Loucy (cell line): ENCODE results near the gene TMEM184A.
"Not testable (repeated sequence)": the region's sequence is repeated elsewhere in the genome, so short reads cannot be mapped to it uniquely, and the experiment has no call there.

Experiments used
- H2AFZ ChIP-seq: fragments of 200-600 bp; sonication (generic); 2 replicates; pipeline ENCODE4 v1.6.0; 2016; ENCODE audit warnings: antibody characterized with exemption, mild to moderate bottlenecking, low read length, moderate library complexity
- H3F3A ChIP-seq: fragments of 200-600 bp; 2 replicates; pipeline ENCODE4 v1.6.0; 2016; ENCODE audit warnings: antibody characterized with exemption, low read depth, mild to moderate bottlenecking
- H3K27me3 ChIP-seq: fragments of 200-600 bp; sonication (generic); 2 replicates; pipeline ENCODE4 v1.6.1; 2014; ENCODE audit warnings: low read length, mild to moderate bottlenecking; ENCODE audit not compliant: insufficient read depth, poor library complexity, severe bottlenecking
- H3K36me3 ChIP-seq: fragments of 200-600 bp; sonication (generic); 2 replicates; pipeline ENCODE4 v1.6.1; 2016; ENCODE audit warnings: low read length; ENCODE audit not compliant: insufficient read depth
- H3K4me1 ChIP-seq: fragments of 200-600 bp; sonication (generic); 2 replicates; pipeline ENCODE4 v1.5.1; 2014; ENCODE audit warnings: low read length, mild to moderate bottlenecking; ENCODE audit not compliant: insufficient read depth, poor library complexity, severe bottlenecking
- H3K4me2 ChIP-seq: fragments of 200-600 bp; sonication (generic); 2 replicates; pipeline ENCODE4 v1.6.0; 2014; ENCODE audit warnings: antibody characterized with exemption, low read length, low read depth, mild to moderate bottlenecking; ENCODE audit not compliant: poor library complexity, severe bottlenecking
- H3K4me3 ChIP-seq: fragments of 200-600 bp; sonication (generic); 2 replicates; pipeline ENCODE4 v1.5.1; 2014; ENCODE audit warnings: low read length, mild to moderate bottlenecking, mixed read lengths; ENCODE audit not compliant: poor library complexity, severe bottlenecking
- H3K79me2 ChIP-seq: fragments of 200-600 bp; sonication (generic); 2 replicates; pipeline ENCODE4 v1.6.1; 2014; ENCODE audit warnings: low read length; ENCODE audit not compliant: insufficient read depth
- H3K9ac ChIP-seq: fragments of 200-600 bp; sonication (generic); 2 replicates; pipeline ENCODE4 v1.6.0; 2014; ENCODE audit warnings: mild to moderate bottlenecking, low read depth, low read length, moderate library complexity; ENCODE audit not compliant: poor library complexity, severe bottlenecking
- H3K9me2 ChIP-seq: fragments of 200-600 bp; sonication (generic); replicated peaks from 2 replicates; pipeline ENCODE4 v1.6.1; 2016; ENCODE audit warnings: low read depth, low read length, mixed read lengths
- H3K9me3 ChIP-seq: fragments of 200-600 bp; sonication (generic); 2 replicates; pipeline ENCODE4 v1.6.1; 2014; ENCODE audit warnings: mild to moderate bottlenecking, antibody characterized with exemption, low read length, low read depth; ENCODE audit not compliant: insufficient read depth
- H4K20me1 ChIP-seq: fragments of 200-600 bp; sonication (generic); 2 replicates; pipeline ENCODE4 v1.6.0; 2014; ENCODE audit warnings: antibody characterized with exemption, low read length, mild to moderate bottlenecking; ENCODE audit not compliant: insufficient read depth, poor library complexity, severe bottlenecking
- EZH2phosphoT487 ChIP-seq: fragments of 200-600 bp; IDR thresholded peaks from 2 replicates; pipeline ENCODE4 v1.6.1; 2018; ENCODE audit warnings: antibody characterized with exemption, mild to moderate bottlenecking, moderate library complexity, borderline replicate concordance
- TF ChIP-seq, protein P1 (sequence below): fragments of 200-600 bp; sonication (generic); conservative IDR thresholded peaks from 2 replicates; pipeline ENCODE4 v1.5.1; 2014; ENCODE audit warnings: mild to moderate bottlenecking, antibody characterized with exemption, low read length

TMEM184A gene

DNA sequence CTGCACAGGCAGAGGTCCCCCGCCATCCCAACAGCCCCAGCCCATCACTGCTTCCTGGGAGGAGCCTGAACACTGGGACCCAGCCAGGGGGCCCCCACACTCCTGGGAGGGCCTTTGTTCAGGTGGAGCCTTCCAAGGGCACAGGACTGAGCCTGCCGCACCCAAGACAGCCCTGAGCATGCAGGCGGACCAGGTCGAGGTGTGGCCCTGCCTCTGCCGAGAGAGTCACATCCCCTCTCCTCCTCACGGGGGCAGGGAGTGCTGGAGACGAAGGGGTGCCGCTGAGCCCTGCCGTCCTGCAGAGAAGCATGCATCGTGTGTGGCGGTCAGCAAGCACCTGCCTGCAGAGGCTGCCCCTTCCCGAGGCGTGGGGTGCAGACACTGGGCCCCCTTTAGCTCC lies 32.8 kb downstream of the TMEM184A start:
- Histone ChIP-seq H3F3A (no peaks in the 10 kb centered on the region), H3K9ac (no peak overlapping the region), H3K4me2 (no peak overlapping the region), H3K9me2 (no peaks in the 10 kb centered on the region), H3K27me3 (no peaks in the 10 kb centered on the region), H3K4me1 (peaks cover 14% of the 10 kb centered on the region), H2AFZ (no peak overlapping the region), H3K36me3 (no peaks in the 10 kb centered on the region), H3K79me2 (no peaks in the 10 kb centered on the region), H4K20me1 (no peaks in the 10 kb centered on the region), H3K4me3 (no peak overlapping the region), H3K9me3 (no peaks in the 10 kb centered on the region)
- TF ChIP-seq, protein P1, sequence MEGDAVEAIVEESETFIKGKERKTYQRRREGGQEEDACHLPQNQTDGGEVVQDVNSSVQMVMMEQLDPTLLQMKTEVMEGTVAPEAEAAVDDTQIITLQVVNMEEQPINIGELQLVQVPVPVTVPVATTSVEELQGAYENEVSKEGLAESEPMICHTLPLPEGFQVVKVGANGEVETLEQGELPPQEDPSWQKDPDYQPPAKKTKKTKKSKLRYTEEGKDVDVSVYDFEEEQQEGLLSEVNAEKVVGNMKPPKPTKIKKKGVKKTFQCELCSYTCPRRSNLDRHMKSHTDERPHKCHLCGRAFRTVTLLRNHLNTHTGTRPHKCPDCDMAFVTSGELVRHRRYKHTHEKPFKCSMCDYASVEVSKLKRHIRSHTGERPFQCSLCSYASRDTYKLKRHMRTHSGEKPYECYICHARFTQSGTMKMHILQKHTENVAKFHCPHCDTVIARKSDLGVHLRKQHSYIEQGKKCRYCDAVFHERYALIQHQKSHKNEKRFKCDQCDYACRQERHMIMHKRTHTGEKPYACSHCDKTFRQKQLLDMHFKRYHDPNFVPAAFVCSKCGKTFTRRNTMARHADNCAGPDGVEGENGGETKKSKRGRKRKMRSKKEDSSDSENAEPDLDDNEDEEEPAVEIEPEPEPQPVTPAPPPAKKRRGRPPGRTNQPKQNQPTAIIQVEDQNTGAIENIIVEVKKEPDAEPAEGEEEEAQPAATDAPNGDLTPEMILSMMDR = no peak
- TF ChIP-seq EZH2phosphoT487 = no peak

DNA sequence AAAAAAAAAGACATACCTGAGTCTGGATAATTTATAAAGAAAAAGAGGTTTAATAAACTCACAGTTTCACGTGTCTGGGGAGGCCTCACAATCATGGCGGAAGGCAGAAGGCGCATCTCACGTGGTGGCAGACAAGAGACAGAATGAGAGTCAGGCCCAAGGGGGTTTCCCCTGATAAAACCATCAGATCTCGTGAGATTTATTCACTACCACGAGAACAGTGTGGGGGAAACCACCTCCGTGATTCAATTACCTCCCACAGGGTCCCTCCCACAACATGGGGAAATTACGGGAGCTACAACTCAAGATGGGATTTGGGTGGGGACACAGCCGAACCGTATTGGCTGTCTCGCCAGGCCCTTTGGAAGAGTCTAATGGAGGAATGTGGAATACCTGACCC lies 34.5 kb downstream of the TMEM184A start:
- no peaks in the 10 kb centered on the region for H3K9me3 ChIP-seq
- no peak overlapping the region for H2AFZ ChIP-seq
- no peaks in the 10 kb centered on the region for H3K9me2 ChIP-seq
- no peaks in the 10 kb centered on the region for H3K36me3 ChIP-seq
- no peaks in the 10 kb centered on the region for H3K79me2 ChIP-seq
- H3F3A ChIP-seq = no peaks in the 10 kb centered on the region
- H3K4me2 ChIP-seq = no peak overlapping the region
- no peak overlapping the region for H3K9ac ChIP-seq
- H4K20me1 ChIP-seq = no peaks in the 10 kb centered on the region
- no peak overlapping the region for H3K4me3 ChIP-seq
- H3K27me3 ChIP-seq = no peaks in the 10 kb centered on the region
- no peak for TF ChIP-seq EZH2phosphoT487
- TF ChIP-seq, protein P1 = no peak
- peaks cover 4% of the 10 kb centered on the region for H3K4me1 ChIP-seq

DNA sequence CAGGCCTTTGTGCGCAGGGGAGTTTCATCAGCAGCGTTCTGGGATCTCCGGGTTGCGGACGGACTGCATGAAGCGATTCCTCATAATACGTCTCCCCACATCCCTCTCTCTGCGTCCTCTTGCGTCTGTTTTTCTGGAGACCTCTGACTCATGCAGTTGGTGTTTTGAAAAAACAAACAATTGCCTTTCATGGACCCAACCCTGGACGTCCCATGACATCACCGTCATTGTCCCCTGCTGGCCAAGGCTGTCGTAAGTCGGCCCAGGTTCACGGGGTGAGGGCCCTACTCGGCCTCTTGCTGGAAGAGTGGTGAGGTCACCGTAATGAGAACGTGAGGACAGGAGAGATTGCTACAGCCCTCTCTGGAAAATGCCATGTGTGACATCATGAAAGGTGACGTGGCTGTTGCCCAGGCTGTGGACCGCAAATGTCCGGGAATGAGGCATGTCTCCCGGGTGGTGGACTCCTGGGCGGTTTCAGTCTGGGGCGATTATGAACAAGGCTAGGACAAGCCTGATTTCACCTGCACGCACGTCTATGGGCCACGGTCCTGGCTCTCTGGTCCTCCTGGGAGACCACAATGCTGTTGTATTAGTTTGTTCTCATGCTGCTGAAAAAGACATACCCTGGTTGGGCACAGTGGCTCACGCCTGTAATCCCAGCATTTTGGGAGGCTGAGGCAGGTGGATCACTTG lies 35.3 kb downstream of the TMEM184A start:
- H4K20me1 ChIP-seq = no peaks in the 10 kb centered on the region
- no peaks in the 10 kb centered on the region for H3F3A ChIP-seq
- H3K9ac ChIP-seq = no peak overlapping the region
- H3K4me2 ChIP-seq = no peak overlapping the region
- H3K4me3 ChIP-seq = no peak overlapping the region
- H3K27me3 ChIP-seq = no peaks in the 10 kb centered on the region
- TF ChIP-seq, protein P1 = no peak
- TF ChIP-seq EZH2phosphoT487 = no peak
- no peaks in the 10 kb centered on the region for H3K9me3 ChIP-seq
- H3K36me3 ChIP-seq = no peaks in the 10 kb centered on the region
- no peak overlapping the region for H2AFZ ChIP-seq
- no peaks in the 10 kb centered on the region for H3K9me2 ChIP-seq
- H3K4me1 ChIP-seq = no peaks in the 10 kb centered on the region
- H3K79me2 ChIP-seq = no peaks in the 10 kb centered on the region

DNA sequence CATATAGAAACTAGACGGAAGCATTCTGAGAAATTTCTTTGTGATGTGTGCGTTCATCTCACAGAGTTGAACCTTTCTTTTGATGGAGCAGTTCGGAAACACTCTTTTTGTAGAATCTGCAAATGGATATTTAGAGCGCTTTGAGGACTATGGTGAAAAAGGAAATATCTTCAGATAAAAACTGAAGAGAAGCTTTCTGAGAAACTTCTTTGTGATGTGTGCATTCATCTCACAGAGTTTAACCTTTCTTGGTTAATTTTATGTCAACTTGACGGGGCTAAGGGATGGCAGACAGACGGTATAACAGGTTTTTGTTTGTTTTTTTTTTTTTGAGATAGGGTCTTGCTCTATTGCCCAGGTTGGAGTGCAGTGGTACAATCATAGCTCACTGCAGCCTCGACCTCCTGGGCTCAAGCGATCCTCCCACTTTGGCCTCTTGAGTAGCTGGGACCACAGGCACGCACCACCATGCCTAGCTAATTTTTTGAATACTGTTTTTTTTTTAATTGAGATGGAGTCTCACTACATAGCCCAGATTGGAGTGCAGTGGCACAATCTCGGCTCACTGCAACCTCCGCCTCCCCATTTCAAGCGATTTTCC lies 36.6 kb downstream of the TMEM184A start:
- not testable (repeated sequence) for H3K4me2 ChIP-seq, H3K79me2 ChIP-seq, H2AFZ ChIP-seq, H3K9ac ChIP-seq, H3K9me2 ChIP-seq, H3F3A ChIP-seq, H4K20me1 ChIP-seq, H3K9me3 ChIP-seq, H3K4me1 ChIP-seq, H3K27me3 ChIP-seq, H3K4me3 ChIP-seq, H3K36me3 ChIP-seq
